Measurements from ENCODE around the gene NDUFS6.

DNA sequence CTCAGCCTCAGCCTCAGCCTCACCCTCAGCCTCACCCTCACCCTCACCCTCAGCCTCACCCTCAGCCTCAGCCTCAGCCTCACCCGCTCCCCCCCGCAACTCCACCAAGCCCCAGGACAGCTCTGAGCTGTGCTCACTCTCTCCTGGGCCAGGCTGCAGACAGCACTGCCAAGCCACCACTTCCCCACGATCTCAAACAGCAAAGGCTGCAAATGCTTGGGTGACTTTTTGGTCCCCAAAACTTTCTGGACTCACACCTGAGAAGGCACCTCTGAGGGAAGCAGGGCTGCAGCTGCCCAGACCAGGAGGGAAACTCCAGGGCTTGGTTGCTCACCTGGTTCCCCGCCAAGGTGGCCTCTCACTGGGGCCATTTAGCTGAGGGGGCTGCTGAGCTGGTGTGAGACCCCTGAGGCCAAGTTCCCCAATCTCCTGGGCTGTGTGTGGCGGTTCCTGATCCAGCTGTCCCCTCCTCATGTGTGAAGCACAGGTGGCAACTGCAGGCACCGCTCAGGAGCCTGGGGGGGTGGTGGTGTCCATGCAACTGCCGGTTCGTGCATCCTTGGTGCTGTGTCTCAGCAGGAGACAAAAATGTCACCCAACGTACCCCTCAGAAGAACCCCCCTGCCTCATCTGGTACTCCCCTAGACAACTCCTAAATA, 19.4 kb upstream of the NDUFS6 start:
- no peak for TF ChIP-seq POLR2A (IDR thresholded peaks at IDR 0.05)
- TF ChIP-seq, protein P1, sequence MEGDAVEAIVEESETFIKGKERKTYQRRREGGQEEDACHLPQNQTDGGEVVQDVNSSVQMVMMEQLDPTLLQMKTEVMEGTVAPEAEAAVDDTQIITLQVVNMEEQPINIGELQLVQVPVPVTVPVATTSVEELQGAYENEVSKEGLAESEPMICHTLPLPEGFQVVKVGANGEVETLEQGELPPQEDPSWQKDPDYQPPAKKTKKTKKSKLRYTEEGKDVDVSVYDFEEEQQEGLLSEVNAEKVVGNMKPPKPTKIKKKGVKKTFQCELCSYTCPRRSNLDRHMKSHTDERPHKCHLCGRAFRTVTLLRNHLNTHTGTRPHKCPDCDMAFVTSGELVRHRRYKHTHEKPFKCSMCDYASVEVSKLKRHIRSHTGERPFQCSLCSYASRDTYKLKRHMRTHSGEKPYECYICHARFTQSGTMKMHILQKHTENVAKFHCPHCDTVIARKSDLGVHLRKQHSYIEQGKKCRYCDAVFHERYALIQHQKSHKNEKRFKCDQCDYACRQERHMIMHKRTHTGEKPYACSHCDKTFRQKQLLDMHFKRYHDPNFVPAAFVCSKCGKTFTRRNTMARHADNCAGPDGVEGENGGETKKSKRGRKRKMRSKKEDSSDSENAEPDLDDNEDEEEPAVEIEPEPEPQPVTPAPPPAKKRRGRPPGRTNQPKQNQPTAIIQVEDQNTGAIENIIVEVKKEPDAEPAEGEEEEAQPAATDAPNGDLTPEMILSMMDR (IDR thresholded peaks at IDR 0.05): no peak
- no peak for TF ChIP-seq POLR2AphosphoS5 (IDR thresholded peaks at IDR 0.05; ENCODE audit: insufficient read depth in 1 of 2, low read depth in 1 of 2)

Data from vagina (tissue), 2 donors.